Measurements from ENCODE around the gene XXYLT1.

XXYLT1 gene

DNA sequence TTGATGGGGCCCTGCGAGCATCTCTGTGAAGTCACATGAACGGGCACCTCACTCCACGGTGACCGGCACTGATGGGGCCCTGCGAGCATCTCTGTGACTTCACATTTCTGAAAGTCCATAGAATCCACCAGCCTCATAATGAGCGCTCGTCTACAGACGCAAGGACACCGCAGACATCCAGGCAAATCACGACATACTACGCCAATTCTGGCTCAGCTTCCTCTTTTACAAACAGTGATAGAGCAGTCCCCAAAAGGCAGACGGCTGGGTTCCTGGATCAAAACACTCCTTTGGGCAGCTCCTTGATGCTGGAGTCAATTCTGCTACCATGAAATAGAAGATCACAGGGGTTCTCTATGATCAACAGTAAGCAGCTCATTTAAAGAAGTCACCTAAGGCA lies 125.4 kb downstream of the XXYLT1 start:
- POLR2A ChIA-PET, result no interaction called here
- CTCF ChIA-PET, result interaction anchor here (0.6 to 2.7 kb wide), 5 partner anchors 10 to 16 kb away, joined by 3 to 11 read pairs (median 4); no protein-coding TSS in a partner anchor
- no peak for DNase-seq (ENCODE audit: extremely low spot score)
- TF ChIP-seq, protein P1, sequence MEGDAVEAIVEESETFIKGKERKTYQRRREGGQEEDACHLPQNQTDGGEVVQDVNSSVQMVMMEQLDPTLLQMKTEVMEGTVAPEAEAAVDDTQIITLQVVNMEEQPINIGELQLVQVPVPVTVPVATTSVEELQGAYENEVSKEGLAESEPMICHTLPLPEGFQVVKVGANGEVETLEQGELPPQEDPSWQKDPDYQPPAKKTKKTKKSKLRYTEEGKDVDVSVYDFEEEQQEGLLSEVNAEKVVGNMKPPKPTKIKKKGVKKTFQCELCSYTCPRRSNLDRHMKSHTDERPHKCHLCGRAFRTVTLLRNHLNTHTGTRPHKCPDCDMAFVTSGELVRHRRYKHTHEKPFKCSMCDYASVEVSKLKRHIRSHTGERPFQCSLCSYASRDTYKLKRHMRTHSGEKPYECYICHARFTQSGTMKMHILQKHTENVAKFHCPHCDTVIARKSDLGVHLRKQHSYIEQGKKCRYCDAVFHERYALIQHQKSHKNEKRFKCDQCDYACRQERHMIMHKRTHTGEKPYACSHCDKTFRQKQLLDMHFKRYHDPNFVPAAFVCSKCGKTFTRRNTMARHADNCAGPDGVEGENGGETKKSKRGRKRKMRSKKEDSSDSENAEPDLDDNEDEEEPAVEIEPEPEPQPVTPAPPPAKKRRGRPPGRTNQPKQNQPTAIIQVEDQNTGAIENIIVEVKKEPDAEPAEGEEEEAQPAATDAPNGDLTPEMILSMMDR (IDR thresholded peaks at IDR 0.05; ENCODE audit: control extremely low read depth, extremely low read depth, low read depth, missing control alignments), result no peak

- no peak for DNase-seq (ENCODE audit: extremely low spot score)
- ChIA-PET POLR2A (no interaction called here), CTCF (interaction anchor here (1.1 to 1.5 kb wide), 3 partner anchors 9 to 460 kb away, joined by 3 to 7 read pairs (median 3); no protein-coding TSS in a partner anchor)
- TF ChIP-seq, protein P1 (IDR thresholded peaks at IDR 0.05; ENCODE audit: control extremely low read depth, extremely low read depth, low read depth, missing control alignments), result no peak
Measured at GRCh38 chr3:195143221-195143620, 127.7 kb downstream of the XXYLT1 start.

GRCh38 chr3:195142519-195142918 lies 128.4 kb downstream of the XXYLT1 start:
- ChIA-PET CTCF (interaction anchor here (1.1 to 4.1 kb wide), 4 partner anchors 9 to 460 kb away, joined by 3 to 16 read pairs (median 5); no protein-coding TSS in a partner anchor), POLR2A (no interaction called here)
- TF ChIP-seq, protein P1 (IDR thresholded peaks at IDR 0.05; ENCODE audit: control extremely low read depth, extremely low read depth, low read depth, missing control alignments), result no peak
- no peak for DNase-seq (ENCODE audit: extremely low spot score)

DNA sequence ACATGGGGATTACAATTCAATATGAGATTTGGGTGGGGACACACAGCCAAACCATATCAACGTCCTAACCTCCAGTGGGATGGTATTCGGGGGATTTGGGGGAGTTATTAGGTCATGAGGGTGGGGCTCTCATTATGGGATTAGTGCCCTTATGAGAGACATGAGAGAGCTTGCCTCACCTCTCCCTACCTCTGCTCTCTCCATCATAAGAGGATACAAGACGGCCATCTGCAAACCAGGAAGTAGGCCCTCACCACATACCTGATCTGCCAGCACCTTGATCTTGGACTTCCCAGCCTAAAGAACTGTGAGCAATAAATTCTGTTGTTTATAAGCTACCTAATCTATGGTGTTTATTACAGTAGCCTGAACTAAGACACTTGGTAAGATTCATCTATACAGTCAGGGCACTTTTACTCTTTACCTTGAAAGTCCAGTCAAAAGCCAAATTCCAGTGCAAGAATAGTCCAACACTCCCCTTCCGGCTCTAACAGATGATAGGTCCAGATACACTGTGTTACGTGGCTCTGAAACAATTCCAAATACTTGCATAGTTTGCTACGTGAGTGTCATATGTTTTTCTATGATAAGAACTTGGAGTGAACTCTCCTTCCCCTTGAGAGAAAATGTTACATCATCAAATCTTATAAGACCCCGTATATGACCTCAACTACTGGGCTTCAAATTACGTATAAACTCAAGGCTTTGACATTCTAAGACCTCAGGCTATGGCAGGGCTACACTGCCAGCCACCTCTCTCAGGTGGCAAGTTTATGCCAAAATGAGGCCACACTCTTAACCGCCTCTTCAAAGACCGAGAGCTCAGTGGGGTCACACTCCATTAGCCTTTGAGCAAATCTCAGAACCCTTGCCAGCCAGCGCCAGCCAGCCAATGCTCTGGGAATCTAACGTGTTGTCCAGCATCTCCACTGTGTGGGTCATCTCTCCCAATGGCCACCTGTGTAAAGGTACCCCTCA lies 129.9 kb downstream of the XXYLT1 start:
- no peak for DNase-seq (ENCODE audit: extremely low spot score)
- CTCF ChIA-PET, result interaction anchor here (1.8 to 4.1 kb wide), 2 partner anchors 10 to 459 kb away, joined by 4 to 16 read pairs; no protein-coding TSS in a partner anchor
- POLR2A ChIA-PET, result no interaction called here
- TF ChIP-seq, protein P1 (IDR thresholded peaks at IDR 0.05; ENCODE audit: control extremely low read depth, extremely low read depth, low read depth, missing control alignments), result no peak

DNA sequence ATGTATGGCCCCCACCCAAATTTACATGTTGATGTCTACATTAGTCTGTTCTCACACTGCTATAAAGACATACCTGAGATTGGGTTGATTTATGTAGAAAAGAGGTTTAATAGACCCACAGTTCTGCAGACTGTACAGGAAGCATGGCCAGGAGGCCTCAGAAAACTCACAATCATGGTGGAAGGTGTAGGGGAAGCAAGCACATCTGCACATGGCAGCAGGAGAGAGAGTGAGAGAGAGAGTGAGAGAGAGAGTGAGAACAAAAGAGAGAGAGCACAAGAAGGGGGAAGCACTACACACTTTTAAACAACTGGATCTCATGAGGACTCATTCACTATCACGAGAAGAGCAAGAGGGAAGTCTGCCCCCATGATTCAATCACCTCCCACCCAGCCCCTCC lies 130.5 kb downstream of the XXYLT1 start:
- ChIA-PET CTCF (interaction anchor here (0.6 to 4.1 kb wide), 3 partner anchors 10 to 702 kb away, joined by 3 to 16 read pairs (median 4); no protein-coding TSS in a partner anchor), POLR2A (no interaction called here)
- TF ChIP-seq, protein P1 (IDR thresholded peaks at IDR 0.05; ENCODE audit: control extremely low read depth, extremely low read depth, low read depth, missing control alignments), result no peak
- DNase-seq (ENCODE audit: extremely low spot score), result no peak

DNA sequence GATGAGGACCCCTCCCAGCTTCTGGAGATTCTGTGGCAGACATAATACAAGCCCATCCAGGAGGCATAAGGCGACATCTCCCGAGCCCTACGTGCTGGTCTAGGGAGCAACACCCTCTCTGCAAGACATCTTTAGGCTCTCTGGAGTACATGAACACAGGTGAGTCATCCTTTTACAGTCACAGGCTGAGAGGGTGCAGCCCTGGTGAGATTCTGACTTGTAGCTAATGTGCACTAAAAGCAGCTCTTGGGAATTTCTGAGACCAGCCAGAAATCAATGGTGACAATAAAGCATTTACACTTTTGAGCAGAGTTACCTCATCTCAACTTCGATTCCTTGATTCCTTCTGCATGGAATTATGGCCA lies 131.1 kb downstream of the XXYLT1 start:
- TF ChIP-seq, protein P1 (IDR thresholded peaks at IDR 0.05; ENCODE audit: control extremely low read depth, extremely low read depth, low read depth, missing control alignments), result no peak
- ChIA-PET CTCF (interaction anchor here (0.6 to 4.1 kb wide), 3 partner anchors 9 to 701 kb away, joined by 3 to 16 read pairs (median 4); no protein-coding TSS in a partner anchor), POLR2A (no interaction called here)
- DNase-seq (ENCODE audit: extremely low spot score), result no peak

Data from GM10248 (cell line).